GM23338 (cell line): ENCODE measurements around the gene LAMC3. TPM values are rescaled to one million over a fixed set of nuclear protein-coding genes. Genes with fewer than 3 reads are reported as not detected.

ENCODE experiments used
- ATAC-seq: fragments of 200-7000 bp; cut with Tn5 transposase; 3 replicates; pipeline ENCODE4 v1.9.1; 2020
- DNase-seq: peaks from one replicate; pipeline ENCODE4 v3.0.0-alpha.2; 2015; ENCODE audit warnings: low spot score
- H2AFZ ChIP-seq: fragments of 200-600 bp; sonication (generic); 2 replicates; pipeline ENCODE4 v1.8.0; 2016; ENCODE audit warnings: antibody characterized with exemption, mild to moderate bottlenecking, moderate library complexity
- H3F3A ChIP-seq: fragments of 200-600 bp; sonication (generic); replicated peaks from 2 replicates; pipeline ENCODE4 v1.8.0; 2017; ENCODE audit warnings: antibody characterized with exemption, mixed run types, low read depth
- H3K27ac ChIP-seq: fragments of 200-600 bp; sonication (generic); 2 replicates; pipeline ENCODE4 v1.6.1; 2016; ENCODE audit warnings: low read depth
- H3K27me3 ChIP-seq: fragments of 200-600 bp; sonication (generic); 2 replicates; pipeline ENCODE4 v1.8.0; 2016; ENCODE audit warnings: mild to moderate bottlenecking, mixed run types, moderate library complexity; ENCODE audit not compliant: insufficient read depth
- H3K36me3 ChIP-seq: fragments of 200-600 bp; sonication (generic); 2 replicates; pipeline ENCODE4 v1.8.0; 2016; ENCODE audit warnings: mild to moderate bottlenecking; ENCODE audit not compliant: insufficient read depth
- H3K4me1 ChIP-seq: fragments of 200-600 bp; sonication (generic); 2 replicates; pipeline ENCODE4 v1.8.0; 2016; ENCODE audit warnings: mild to moderate bottlenecking, moderate library complexity; ENCODE audit not compliant: insufficient read depth
- H3K4me2 ChIP-seq: fragments of 200-600 bp; sonication (generic); 2 replicates; pipeline ENCODE4 v1.7.1; 2017; ENCODE audit warnings: mixed run types
- H3K4me3 ChIP-seq: fragments of 200-600 bp; sonication (generic); 2 replicates; pipeline ENCODE4 v1.6.1; 2016; ENCODE audit warnings: mixed run types
- H3K79me2 ChIP-seq: fragments of 200-600 bp; sonication (generic); replicated peaks from 2 replicates; pipeline ENCODE4 v1.8.0; 2017; ENCODE audit warnings: mild to moderate bottlenecking; ENCODE audit not compliant: insufficient read depth
- H3K9me2 ChIP-seq: fragments of 200-600 bp; sonication (generic); 2 replicates; pipeline ENCODE4 v1.8.0; 2017; ENCODE audit not compliant: insufficient read depth
- H4K20me1 ChIP-seq: fragments of 200-600 bp; sonication (generic); replicated peaks from 2 replicates; pipeline ENCODE4 v1.8.0; 2017; ENCODE audit warnings: mild to moderate bottlenecking; ENCODE audit not compliant: insufficient read depth
- H3K27ac Mint-ChIP-seq: 2 replicates; pipeline ENCODE4 v1.8.0; 2020; ENCODE audit warnings: inconsistent platforms, mild to moderate bottlenecking, moderate library complexity, mixed read lengths
- H3K27me3 Mint-ChIP-seq: 3 replicates; pipeline ENCODE4 v1.8.0; 2022; ENCODE audit warnings: low read depth, mild to moderate bottlenecking, moderate library complexity, mixed read lengths, inconsistent platforms; ENCODE audit not compliant: insufficient read depth, poor library complexity
- H3K36me3 Mint-ChIP-seq: 3 replicates; pipeline ENCODE4 v1.8.0; 2021; ENCODE audit warnings: low read depth, mild to moderate bottlenecking, inconsistent platforms, moderate library complexity, mixed read lengths
- H3K4me1 Mint-ChIP-seq: 3 replicates; pipeline ENCODE4 v1.8.0; 2020; ENCODE audit warnings: mild to moderate bottlenecking, inconsistent platforms, mixed read lengths
- H3K4me3 Mint-ChIP-seq: 3 replicates; pipeline ENCODE4 v1.8.0; 2021; ENCODE audit warnings: moderate library complexity, mild to moderate bottlenecking, inconsistent platforms, mixed read lengths
- H3K9me3 Mint-ChIP-seq: 3 replicates; pipeline ENCODE4 v1.8.0; 2020; ENCODE audit warnings: moderate library complexity, mild to moderate bottlenecking, inconsistent platforms, mixed read lengths
- CREB1 ChIP-seq: fragments of 250-450 bp; sonication (Bioruptor Pico); IDR thresholded peaks from 2 replicates; pipeline ENCODE4 v1.5.0; 2020; ENCODE audit warnings: low read depth, mild to moderate bottlenecking, moderate library complexity
- ETS1 ChIP-seq: IDR thresholded peaks from 2 replicates; pipeline ENCODE4 v1.6.1; 2016; ENCODE audit warnings: antibody characterized with exemption
- EZH2phosphoT487 ChIP-seq: fragments of 200-600 bp; sonication (generic); IDR thresholded peaks from one replicate; pipeline ENCODE4 v1.8.1; 2018; ENCODE audit warnings: antibody characterized with exemption; ENCODE audit not compliant: unreplicated experiment
- JUNB ChIP-seq: IDR thresholded peaks from one replicate; pipeline ENCODE4 v1.6.1; 2016; ENCODE audit warnings: antibody characterized with exemption; ENCODE audit not compliant: unreplicated experiment
- POLR2AphosphoS5 ChIP-seq: IDR thresholded peaks from 2 replicates; pipeline ENCODE4 v1.6.1; 2016; ENCODE audit warnings: antibody characterized with exemption, low read depth
- STAT1 ChIP-seq: IDR thresholded peaks from one replicate; pipeline ENCODE4 v1.6.1; 2016; ENCODE audit warnings: antibody characterized with exemption; ENCODE audit not compliant: unreplicated experiment
- ZNF114 ChIP-seq: fragments of 250-450 bp; sonication (Bioruptor Pico); IDR thresholded peaks from 2 replicates; pipeline ENCODE4 v1.5.0; 2020; ENCODE audit warnings: mild to moderate bottlenecking, moderate library complexity
- ZNF331 ChIP-seq: fragments of 250-450 bp; sonication (Bioruptor Pico); IDR thresholded peaks from 2 replicates; pipeline ENCODE4 v1.5.0; 2020; ENCODE audit warnings: low read depth, mild to moderate bottlenecking, moderate library complexity
- polyA plus RNA-seq: library from polyadenylated mRNA; unstranded; fragments of >200 nt; fragmentation: Nextera tagmentation; extraction: Ambion mirVana; gene quantifications from 2 replicates; pipeline ENCODE4 v1.2.1, GENCODE V29; 2016
- total RNA-seq: library from RNA; depleted of rRNA; stranded (reverse); fragments of >200 nt; shearing (Covaris generic); gene quantifications from 2 replicates; pipeline ENCODE4 v1.2.3, GENCODE V29; 2014
- TF ChIP-seq, protein P1 (sequence below): fragments of 250-450 bp; sonication (Bioruptor Pico); IDR thresholded peaks from 2 replicates; pipeline ENCODE4 v1.5.0; 2020; ENCODE audit warnings: mild to moderate bottlenecking, moderate library complexity

LAMC3 gene
- total and polyA plus RNA-seq, 2 experiments from 2014 or later, result 9.0 to 27.4 TPM

DNA sequence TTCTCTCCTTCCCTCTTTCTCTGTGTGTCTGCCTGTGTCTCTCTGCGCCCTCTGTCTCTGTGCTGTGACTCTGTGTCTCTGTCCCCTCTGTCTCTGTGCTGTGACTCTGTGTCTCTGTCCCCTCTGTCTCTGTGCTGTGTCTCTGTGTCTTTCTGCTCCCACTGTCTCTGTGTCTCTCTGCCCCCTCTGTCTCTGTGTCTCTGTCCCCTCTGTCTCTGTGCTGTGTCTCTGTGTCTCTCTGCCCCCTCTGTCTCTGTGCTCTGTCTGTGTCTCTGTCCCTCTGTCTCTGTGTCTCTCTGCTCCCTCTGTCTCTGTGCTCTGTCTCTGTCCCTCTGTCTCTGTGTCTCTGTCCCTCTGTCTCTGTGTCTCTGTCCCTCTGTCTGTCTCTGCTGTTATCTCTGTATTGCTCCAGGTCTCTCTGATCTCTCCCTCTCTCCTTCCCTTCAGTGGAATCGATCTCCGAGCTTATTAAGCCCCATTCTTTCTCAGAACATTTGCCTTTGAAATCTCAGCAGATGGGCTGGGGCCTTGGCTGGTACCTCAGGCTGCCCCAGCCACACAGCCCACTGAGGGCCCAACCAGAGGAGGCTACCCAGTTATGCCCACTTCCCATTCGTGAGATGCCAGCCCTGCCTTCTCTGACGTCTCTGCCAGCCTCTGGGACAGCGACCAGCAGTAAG, 36.6 kb upstream of the LAMC3 start:
- H2AFZ ChIP-seq, result no peak overlapping the region
- Mint-ChIP-seq H3K27me3 (peaks cover 6% of the 10 kb centered on the region), H3K9me3 (no peaks in the 10 kb centered on the region), H3K4me1 (peaks cover 9% of the 10 kb centered on the region; the same call in 2 of the 3 replicates), H3K4me3 (no peak overlapping the region), H3K27ac (no peak overlapping the region), H3K36me3 (no peaks in the 10 kb centered on the region; the same call in 2 of the 3 replicates)
- no peak overlapping the region for H3K27ac ChIP-seq
- DNase-seq (no peak), ATAC-seq (no peak)
- no peaks in the 10 kb centered on the region for H3K36me3 ChIP-seq
- H3K4me2 ChIP-seq, result no peak overlapping the region
- no peaks in the 10 kb centered on the region for H3K79me2 ChIP-seq
- H4K20me1 ChIP-seq, result no peaks in the 10 kb centered on the region
- H3K4me1 ChIP-seq, result no peaks in the 10 kb centered on the region
- no peaks in the 10 kb centered on the region for H3K27me3 ChIP-seq
- H3K4me3 ChIP-seq, result no peak overlapping the region
- no peaks in the 10 kb centered on the region for H3K9me2 ChIP-seq
- H3F3A ChIP-seq, result no peaks in the 10 kb centered on the region
- TF ChIP-seq ZNF331, result no peak
- TF ChIP-seq EZH2phosphoT487, result no peak
- no peak for TF ChIP-seq STAT1
- no peak for TF ChIP-seq JUNB
- no peak for TF ChIP-seq ETS1
- no peak for TF ChIP-seq POLR2AphosphoS5
- TF ChIP-seq, protein P1, sequence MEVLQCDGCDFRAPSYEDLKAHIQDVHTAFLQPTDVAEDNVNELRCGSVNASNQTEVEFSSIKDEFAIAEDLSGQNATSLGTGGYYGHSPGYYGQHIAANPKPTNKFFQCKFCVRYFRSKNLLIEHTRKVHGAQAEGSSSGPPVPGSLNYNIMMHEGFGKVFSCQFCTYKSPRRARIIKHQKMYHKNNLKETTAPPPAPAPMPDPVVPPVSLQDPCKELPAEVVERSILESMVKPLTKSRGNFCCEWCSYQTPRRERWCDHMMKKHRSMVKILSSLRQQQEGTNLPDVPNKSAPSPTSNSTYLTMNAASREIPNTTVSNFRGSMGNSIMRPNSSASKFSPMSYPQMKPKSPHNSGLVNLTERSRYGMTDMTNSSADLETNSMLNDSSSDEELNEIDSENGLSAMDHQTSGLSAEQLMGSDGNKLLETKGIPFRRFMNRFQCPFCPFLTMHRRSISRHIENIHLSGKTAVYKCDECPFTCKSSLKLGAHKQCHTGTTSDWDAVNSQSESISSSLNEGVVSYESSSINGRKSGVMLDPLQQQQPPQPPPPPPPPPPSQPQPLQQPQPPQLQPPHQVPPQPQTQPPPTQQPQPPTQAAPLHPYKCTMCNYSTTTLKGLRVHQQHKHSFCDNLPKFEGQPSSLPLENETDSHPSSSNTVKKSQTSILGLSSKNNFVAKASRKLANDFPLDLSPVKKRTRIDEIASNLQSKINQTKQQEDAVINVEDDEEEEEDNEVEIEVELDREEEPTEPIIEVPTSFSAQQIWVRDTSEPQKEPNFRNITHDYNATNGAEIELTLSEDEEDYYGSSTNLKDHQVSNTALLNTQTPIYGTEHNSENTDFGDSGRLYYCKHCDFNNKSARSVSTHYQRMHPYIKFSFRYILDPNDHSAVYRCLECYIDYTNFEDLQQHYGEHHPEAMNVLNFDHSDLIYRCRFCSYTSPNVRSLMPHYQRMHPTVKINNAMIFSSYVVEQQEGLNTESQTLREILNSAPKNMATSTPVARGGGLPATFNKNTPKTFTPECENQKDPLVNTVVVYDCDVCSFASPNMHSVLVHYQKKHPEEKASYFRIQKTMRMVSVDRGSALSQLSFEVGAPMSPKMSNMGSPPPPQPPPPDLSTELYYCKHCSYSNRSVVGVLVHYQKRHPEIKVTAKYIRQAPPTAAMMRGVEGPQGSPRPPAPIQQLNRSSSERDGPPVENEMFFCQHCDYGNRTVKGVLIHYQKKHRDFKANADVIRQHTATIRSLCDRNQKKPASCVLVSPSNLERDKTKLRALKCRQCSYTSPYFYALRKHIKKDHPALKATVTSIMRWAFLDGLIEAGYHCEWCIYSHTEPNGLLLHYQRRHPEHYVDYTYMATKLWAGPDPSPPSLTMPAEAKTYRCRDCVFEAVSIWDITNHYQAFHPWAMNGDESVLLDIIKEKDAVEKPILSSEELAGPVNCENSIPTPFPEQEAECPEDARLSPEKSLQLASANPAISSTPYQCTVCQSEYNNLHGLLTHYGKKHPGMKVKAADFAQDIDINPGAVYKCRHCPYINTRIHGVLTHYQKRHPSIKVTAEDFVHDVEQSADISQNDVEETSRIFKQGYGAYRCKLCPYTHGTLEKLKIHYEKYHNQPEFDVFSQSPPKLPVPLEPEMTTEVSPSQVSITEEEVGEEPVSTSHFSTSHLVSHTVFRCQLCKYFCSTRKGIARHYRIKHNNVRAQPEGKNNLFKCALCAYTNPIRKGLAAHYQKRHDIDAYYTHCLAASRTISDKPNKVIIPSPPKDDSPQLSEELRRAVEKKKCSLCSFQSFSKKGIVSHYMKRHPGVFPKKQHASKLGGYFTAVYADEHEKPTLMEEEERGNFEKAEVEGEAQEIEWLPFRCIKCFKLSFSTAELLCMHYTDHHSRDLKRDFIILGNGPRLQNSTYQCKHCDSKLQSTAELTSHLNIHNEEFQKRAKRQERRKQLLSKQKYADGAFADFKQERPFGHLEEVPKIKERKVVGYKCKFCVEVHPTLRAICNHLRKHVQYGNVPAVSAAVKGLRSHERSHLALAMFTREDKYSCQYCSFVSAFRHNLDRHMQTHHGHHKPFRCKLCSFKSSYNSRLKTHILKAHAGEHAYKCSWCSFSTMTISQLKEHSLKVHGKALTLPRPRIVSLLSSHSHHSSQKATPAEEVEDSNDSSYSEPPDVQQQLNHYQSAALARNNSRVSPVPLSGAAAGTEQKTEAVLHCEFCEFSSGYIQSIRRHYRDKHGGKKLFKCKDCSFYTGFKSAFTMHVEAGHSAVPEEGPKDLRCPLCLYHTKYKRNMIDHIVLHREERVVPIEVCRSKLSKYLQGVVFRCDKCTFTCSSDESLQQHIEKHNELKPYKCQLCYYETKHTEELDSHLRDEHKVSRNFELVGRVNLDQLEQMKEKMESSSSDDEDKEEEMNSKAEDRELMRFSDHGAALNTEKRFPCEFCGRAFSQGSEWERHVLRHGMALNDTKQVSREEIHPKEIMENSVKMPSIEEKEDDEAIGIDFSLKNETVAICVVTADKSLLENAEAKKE (CRISPR knock-in tag), result no peak
- no peak for TF ChIP-seq CREB1
- TF ChIP-seq ZNF114 (CRISPR knock-in tag), result no peak
